K562 (cell line): ENCODE results near the gene ZNF581. TPM values are rescaled to one million over a fixed set of nuclear protein-coding genes. Genes with fewer than 3 reads are reported as not detected.
A peak's percentile ranks its signal among the peaks of the same experiment; 100 is the strongest.

Source experiments
- ATF4 ChIP-seq: fragments of 450-650 bp; formaldehyde crosslinking; IDR thresholded peaks from 2 replicates; pipeline ENCODE4 v1.4.0; 2022; ENCODE audit warnings: mild to moderate bottlenecking, moderate library complexity
- CEBPB ChIP-seq: fragments of 450-650 bp; IDR thresholded peaks from 2 replicates; pipeline ENCODE4 v1.6.1; 2016; ENCODE audit warnings: missing genetic modification characterization, missing compliant biosample characterization
- EP300 ChIP-seq: IDR thresholded peaks from 2 replicates; pipeline ENCODE4 v1.6.1; 2012; ENCODE audit warnings: low read length, improper control_type of control experiment
- EP400 ChIP-seq: fragments of 450-650 bp; IDR thresholded peaks from 2 replicates; pipeline ENCODE4 v1.6.1; 2017; ENCODE audit warnings: antibody characterized with exemption, mild to moderate bottlenecking, moderate library complexity
- FOXM1 ChIP-seq, 2 experiments: fragments of 450-650 bp in 1 of 2; sonication (generic) in 1 of 2; formaldehyde crosslinking in 1 of 2; IDR thresholded peaks; 2 replicates each; pipeline versions ENCODE4 v1.6.1 to v1.9.0; 2017 to 2022; ENCODE audit warnings: low read depth in 2 of 2, mild to moderate bottlenecking in 2 of 2, missing genetic modification reagents in 1 of 2, moderate library complexity in 1 of 2
- FUS ChIP-seq: fragments of 200-400 bp; formaldehyde crosslinking; optimal IDR thresholded peaks from 2 replicates; pipeline ENCODE3; 2017; ENCODE audit warnings: low read depth, low read length
- GTF2F1 ChIP-seq: IDR thresholded peaks from 2 replicates; pipeline ENCODE4 v1.6.1; 2011; ENCODE audit warnings: low read depth, low read length, improper control_type of control experiment
- KLF13 ChIP-seq: fragments of 450-650 bp; IDR thresholded peaks from 2 replicates; pipeline ENCODE4 v1.6.1; 2016; ENCODE audit warnings: missing genetic modification characterization, low read depth, mild to moderate bottlenecking, missing compliant biosample characterization, moderate library complexity, borderline replicate concordance
- MTA1 ChIP-seq: fragments of 450-650 bp; IDR thresholded peaks from 2 replicates; pipeline ENCODE4 v1.6.1; 2017; ENCODE audit warnings: borderline replicate concordance
- PHB ChIP-seq: fragments of 250-450 bp; sonication (Bioruptor Pico); IDR thresholded peaks from 2 replicates; pipeline ENCODE4 v1.5.0; 2021
- RBM15 ChIP-seq: fragments of 200-400 bp; formaldehyde crosslinking; IDR thresholded peaks from 2 replicates; pipeline ENCODE4 v1.6.1; 2018; ENCODE audit warnings: mild to moderate bottlenecking, low read length, moderate library complexity; ENCODE audit not compliant: insufficient read depth
- SAP30 ChIP-seq: fragments of 200-600 bp; sonication (generic); IDR thresholded peaks from 2 replicates; pipeline ENCODE4 v1.6.1; 2012; ENCODE audit warnings: borderline replicate concordance, low read depth, mild to moderate bottlenecking, moderate library complexity, low read length, control low read depth, inconsistent platforms; ENCODE audit not compliant: insufficient read depth, poor library complexity, severe bottlenecking
- SIN3A ChIP-seq, 2 experiments: fragments of 150-350 bp in 1 of 2; IDR thresholded peaks; 2 replicates each; pipeline ENCODE4 v1.6.1; 2011 to 2016; ENCODE audit warnings: borderline replicate concordance in 2 of 2, low read depth in 2 of 2, low read length in 2 of 2, mild to moderate bottlenecking in 2 of 2, moderate library complexity in 2 of 2; ENCODE audit not compliant: control insufficient read depth in 1 of 2
- SREBF2 ChIP-seq: sonication (generic); formaldehyde crosslinking; IDR thresholded peaks from 2 replicates; pipeline ENCODE4 v1.4.0; 2020; ENCODE audit warnings: mild to moderate bottlenecking, missing genetic modification reagents
- SRF ChIP-seq, 2 experiments: fragments of 250-450, 450-650 bp in 1 of 2; sonication (Bioruptor Pico) in 1 of 2; sonication (generic) in 1 of 2; formaldehyde crosslinking; IDR thresholded peaks; 2 replicates each; pipeline versions ENCODE4 v1.5.0 to v1.5.1; 2020 to 2022; ENCODE audit warnings: mild to moderate bottlenecking in 1 of 2, missing genetic modification reagents in 1 of 2
- STAT6 ChIP-seq: sonication (generic); formaldehyde crosslinking; IDR thresholded peaks from 2 replicates; pipeline ENCODE4 v1.8.1; 2023; ENCODE audit warnings: mild to moderate bottlenecking, missing genetic modification reagents
- ZNF316 ChIP-seq: fragments of 450-650 bp; IDR thresholded peaks from 2 replicates; pipeline ENCODE4 v1.6.1; 2016
- ZNF644 ChIP-seq: fragments of 200-800 bp; sonication (Bioruptor generic); IDR thresholded peaks from 2 replicates; pipeline ENCODE4 v1.6.1; 2016; ENCODE audit warnings: low read depth, missing genetic modification characterization, missing compliant biosample characterization
- polyA plus RNA-seq, 8 experiments: library from polyadenylated mRNA; depleted of rRNA in 4 of 8; stranded (reverse) in 5 of 8; unstranded in 3 of 8; fragments of >200 nt; fragmentation: Nextera tagmentation in 2 of 8; fragmentation: Illumina TruSeq in 1 of 8; extraction: Ambion mirVana in 2 of 8; extraction: Trizol in 1 of 8; gene quantifications; 2 replicates each; pipeline versions ENCODE4 v1.2.1 to v1.2.3, GENCODE V29; 2011 to 2014; ENCODE audit warnings: inconsistent platforms in 1 of 8, missing spikeins in 1 of 8
- total RNA-seq, 7 experiments: library from RNA; depleted of rRNA in 6 of 7; stranded (reverse); fragments of >200 nt in 6 of 7; fragmentation: Illumina TruSeq in 2 of 7; extraction: Trizol in 2 of 7; gene quantifications; 2 replicates each; pipeline versions ENCODE4 v1.2.1 to v1.2.3, GENCODE V29; 2011 to 2021; ENCODE audit warnings: low replicate concordance in 1 of 7
- TF ChIP-seq, protein P1 (sequence below): sonication (generic); formaldehyde crosslinking; IDR thresholded peaks from 2 replicates; pipeline ENCODE4 v1.8.0; 2022; ENCODE audit warnings: mild to moderate bottlenecking, missing genetic modification reagents

The ZNF581 gene
- total and polyA plus RNA-seq, 9 of the 15 experiments (the other 6 are each of a cell fraction or from before 2014, with no cell fraction given) = 2.4 to 39.4 (median 15.4) TPM

- TF ChIP-seq KLF13 (tag) (0 out of 2 replicates have a peak, but pooled peaks have one; percentile 6), PHB (CRISPR knock-in tag) (no peak), SRF (CRISPR knock-in tag; IDR thresholded peaks at IDR 0.05) (no peak), FOXM1 (IDR thresholded peaks at IDR 0.05; ENCODE audit: low read depth) (no peak), FOXM1 (CRISPR knock-in tag; IDR thresholded peaks at IDR 0.05; ENCODE audit: low read depth) (no peak), STAT6 (no peak), EP400 (peak; percentile 27; the same call in 1 of the 2 replicates), CEBPB (tag) (no peak), SAP30 (peak; percentile 56), FUS (no peak), ZNF644 (no peak), ATF4 (CRISPR knock-in tag) (no peak), GTF2F1 (no peak), RBM15 (no peak), SIN3A (IDR thresholded peaks at IDR 0.05; ENCODE audit: borderline replicate concordance in 2 of 2, control insufficient read depth in 1 of 2, low read depth in 2 of 2, low read length in 2 of 2) (peak; percentile 14 to 47; a peak in 1 of 4 replicates), ZNF316 (no peak), EP300 (no peak), MTA1 (no peak), SREBF2 (CRISPR knock-in tag) (no peak)
- TF ChIP-seq, protein P1, sequence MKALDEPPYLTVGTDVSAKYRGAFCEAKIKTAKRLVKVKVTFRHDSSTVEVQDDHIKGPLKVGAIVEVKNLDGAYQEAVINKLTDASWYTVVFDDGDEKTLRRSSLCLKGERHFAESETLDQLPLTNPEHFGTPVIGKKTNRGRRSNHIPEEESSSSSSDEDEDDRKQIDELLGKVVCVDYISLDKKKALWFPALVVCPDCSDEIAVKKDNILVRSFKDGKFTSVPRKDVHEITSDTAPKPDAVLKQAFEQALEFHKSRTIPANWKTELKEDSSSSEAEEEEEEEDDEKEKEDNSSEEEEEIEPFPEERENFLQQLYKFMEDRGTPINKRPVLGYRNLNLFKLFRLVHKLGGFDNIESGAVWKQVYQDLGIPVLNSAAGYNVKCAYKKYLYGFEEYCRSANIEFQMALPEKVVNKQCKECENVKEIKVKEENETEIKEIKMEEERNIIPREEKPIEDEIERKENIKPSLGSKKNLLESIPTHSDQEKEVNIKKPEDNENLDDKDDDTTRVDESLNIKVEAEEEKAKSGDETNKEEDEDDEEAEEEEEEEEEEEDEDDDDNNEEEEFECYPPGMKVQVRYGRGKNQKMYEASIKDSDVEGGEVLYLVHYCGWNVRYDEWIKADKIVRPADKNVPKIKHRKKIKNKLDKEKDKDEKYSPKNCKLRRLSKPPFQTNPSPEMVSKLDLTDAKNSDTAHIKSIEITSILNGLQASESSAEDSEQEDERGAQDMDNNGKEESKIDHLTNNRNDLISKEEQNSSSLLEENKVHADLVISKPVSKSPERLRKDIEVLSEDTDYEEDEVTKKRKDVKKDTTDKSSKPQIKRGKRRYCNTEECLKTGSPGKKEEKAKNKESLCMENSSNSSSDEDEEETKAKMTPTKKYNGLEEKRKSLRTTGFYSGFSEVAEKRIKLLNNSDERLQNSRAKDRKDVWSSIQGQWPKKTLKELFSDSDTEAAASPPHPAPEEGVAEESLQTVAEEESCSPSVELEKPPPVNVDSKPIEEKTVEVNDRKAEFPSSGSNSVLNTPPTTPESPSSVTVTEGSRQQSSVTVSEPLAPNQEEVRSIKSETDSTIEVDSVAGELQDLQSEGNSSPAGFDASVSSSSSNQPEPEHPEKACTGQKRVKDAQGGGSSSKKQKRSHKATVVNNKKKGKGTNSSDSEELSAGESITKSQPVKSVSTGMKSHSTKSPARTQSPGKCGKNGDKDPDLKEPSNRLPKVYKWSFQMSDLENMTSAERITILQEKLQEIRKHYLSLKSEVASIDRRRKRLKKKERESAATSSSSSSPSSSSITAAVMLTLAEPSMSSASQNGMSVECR (CRISPR knock-in tag) = peak; percentile 29; the same call in 1 of the 2 replicates
Observed at GRCh38 chr19:55605637-55606470, 37.6 kb upstream of the ZNF581 start, which contains the start of gene ZNF865 (continued).
